Middle frontal gyrus (tissue), 1 donor: ENCODE results near the gene FLII.

Experiments used
- DNase-seq: peaks from one replicate; pipeline ENCODE4 v3.0.0-alpha.2; 2015; ENCODE audit warnings: low spot score; ENCODE audit errors: extremely low spot score

The FLII gene

GRCh38 chr17:18260332-18261145 is 2.0 kb upstream of the FLII start, which contains the start of gene MIEF2:
MIEF2 (plus strand) TSS chr17:18260662; CDS start chr17:18262721, 2,059 bp downstream.
- DNase-seq, result peak; percentile 90

- DNase-seq, result no peak
Observed at GRCh38 chr17:18259621-18260331, 1.2 kb upstream of the FLII start.

GRCh38 chr17:18257982-18258355 is 569 bp downstream of the FLII start:
- DNase-seq, result no peak

GRCh38 chr17:18257268-18257981 is 1.1 kb downstream of the FLII start:
- DNase-seq, result no peak

GRCh38 chr17:18256776-18257175 is 1.8 kb downstream of the FLII start:
- DNase-seq, result no peak

- DNase-seq, result no peak
Observed at GRCh38 chr17:18256351-18256750, 2.2 kb downstream of the FLII start.

- no peak for DNase-seq
Observed at GRCh38 chr17:18254888-18255649, 3.5 kb downstream of the FLII start.

- DNase-seq, result no peak
Observed at GRCh38 chr17:18253947-18254821, 4.4 kb downstream of the FLII start.

- DNase-seq, result no peak
Observed at GRCh38 chr17:18253187-18253884, 5.2 kb downstream of the FLII start.

GRCh38 chr17:18252160-18252559 is 6.4 kb downstream of the FLII start:
- no peak for DNase-seq

GRCh38 chr17:18251204-18251603 is 7.3 kb downstream of the FLII start:
- DNase-seq, result no peak

- DNase-seq, result no peak
Observed at GRCh38 chr17:18250708-18251107, 7.8 kb downstream of the FLII start.

GRCh38 chr17:18250259-18250658 is 8.3 kb downstream of the FLII start:
- no peak for DNase-seq

GRCh38 chr17:18248811-18249210 is 9.7 kb downstream of the FLII start:
- no peak for DNase-seq

- peak; percentile 62 for DNase-seq
Observed at GRCh38 chr17:18248300-18248731, 10.2 kb downstream of the FLII start.

- DNase-seq, result no peak
Observed at GRCh38 chr17:18247613-18248001, 10.9 kb downstream of the FLII start.

GRCh38 chr17:18246880-18247612 is 11.5 kb downstream of the FLII start:
- no peak for DNase-seq

- no peak for DNase-seq
Observed at GRCh38 chr17:18246109-18246725, 12.3 kb downstream of the FLII start.
